GM12864 (cell line): ENCODE measurements around the gene CAMKV.

Experiments
- DNase-seq: peaks from one replicate; pipeline ENCODE4 v3.0.0-alpha.2; 2011; ENCODE audit warnings: low read depth
- H3K4me3 ChIP-seq: 2 replicates; pipeline ENCODE4 v1.5.1; 2011; ENCODE audit warnings: mild to moderate bottlenecking, low read depth, low read length, control low read depth
- TF ChIP-seq, protein P1 (sequence below): IDR thresholded peaks from 2 replicates; pipeline ENCODE4 v1.5.1; 2011; ENCODE audit warnings: low read depth, mild to moderate bottlenecking, moderate library complexity, low read length, control low read depth, inconsistent platforms; ENCODE audit errors: missing control alignments

Gene CAMKV

DNA sequence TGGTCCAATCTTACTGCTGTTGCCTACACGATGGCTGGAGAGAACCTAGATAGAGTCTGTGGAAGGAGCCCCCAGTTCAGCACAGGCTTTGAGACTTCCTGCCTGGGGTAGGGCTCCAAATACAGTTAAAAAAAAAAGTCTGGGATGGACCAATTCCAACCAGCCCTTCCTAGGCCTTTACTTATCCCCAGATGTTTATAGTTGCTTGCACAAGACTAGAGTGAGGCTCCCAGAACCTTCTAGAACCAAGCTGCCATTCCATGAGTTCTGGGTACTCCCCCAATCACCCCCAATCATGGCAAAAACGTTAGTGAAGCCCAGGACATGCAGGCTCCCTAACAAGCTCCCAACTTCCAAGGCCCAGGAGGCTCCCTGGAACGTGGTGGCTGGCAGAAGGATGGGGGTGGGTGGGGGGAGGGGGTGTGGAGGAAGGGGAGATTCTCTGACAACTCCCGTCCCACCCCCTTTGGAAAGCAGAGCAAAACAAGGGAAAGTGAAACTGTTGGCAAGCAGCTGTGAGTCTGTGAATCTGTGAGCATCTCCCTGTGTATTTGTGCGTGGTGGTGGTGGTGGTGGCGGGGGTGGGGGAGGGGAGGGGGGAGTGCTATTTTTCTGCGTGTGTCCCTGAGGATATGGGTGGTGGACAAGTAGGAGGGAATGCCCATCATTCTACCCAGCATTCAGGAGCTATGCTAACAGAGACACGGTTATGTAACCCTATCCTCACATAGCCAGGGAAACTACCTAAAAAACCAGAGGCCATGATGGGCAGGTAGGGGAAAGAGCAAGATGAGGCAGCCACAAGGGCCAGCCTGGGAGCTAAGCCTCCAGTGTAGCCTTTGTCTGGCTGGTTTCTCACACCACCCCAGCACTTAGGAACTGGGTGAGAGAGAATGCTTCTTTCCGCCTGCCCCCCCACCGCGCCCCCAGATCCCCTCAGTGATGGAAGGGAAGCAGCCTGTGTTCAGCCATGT, 31.9 kb upstream of the CAMKV start:
- no peak overlapping the region for H3K4me3 ChIP-seq
- TF ChIP-seq, protein P1, sequence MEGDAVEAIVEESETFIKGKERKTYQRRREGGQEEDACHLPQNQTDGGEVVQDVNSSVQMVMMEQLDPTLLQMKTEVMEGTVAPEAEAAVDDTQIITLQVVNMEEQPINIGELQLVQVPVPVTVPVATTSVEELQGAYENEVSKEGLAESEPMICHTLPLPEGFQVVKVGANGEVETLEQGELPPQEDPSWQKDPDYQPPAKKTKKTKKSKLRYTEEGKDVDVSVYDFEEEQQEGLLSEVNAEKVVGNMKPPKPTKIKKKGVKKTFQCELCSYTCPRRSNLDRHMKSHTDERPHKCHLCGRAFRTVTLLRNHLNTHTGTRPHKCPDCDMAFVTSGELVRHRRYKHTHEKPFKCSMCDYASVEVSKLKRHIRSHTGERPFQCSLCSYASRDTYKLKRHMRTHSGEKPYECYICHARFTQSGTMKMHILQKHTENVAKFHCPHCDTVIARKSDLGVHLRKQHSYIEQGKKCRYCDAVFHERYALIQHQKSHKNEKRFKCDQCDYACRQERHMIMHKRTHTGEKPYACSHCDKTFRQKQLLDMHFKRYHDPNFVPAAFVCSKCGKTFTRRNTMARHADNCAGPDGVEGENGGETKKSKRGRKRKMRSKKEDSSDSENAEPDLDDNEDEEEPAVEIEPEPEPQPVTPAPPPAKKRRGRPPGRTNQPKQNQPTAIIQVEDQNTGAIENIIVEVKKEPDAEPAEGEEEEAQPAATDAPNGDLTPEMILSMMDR: no peak
- no peak for DNase-seq

DNA sequence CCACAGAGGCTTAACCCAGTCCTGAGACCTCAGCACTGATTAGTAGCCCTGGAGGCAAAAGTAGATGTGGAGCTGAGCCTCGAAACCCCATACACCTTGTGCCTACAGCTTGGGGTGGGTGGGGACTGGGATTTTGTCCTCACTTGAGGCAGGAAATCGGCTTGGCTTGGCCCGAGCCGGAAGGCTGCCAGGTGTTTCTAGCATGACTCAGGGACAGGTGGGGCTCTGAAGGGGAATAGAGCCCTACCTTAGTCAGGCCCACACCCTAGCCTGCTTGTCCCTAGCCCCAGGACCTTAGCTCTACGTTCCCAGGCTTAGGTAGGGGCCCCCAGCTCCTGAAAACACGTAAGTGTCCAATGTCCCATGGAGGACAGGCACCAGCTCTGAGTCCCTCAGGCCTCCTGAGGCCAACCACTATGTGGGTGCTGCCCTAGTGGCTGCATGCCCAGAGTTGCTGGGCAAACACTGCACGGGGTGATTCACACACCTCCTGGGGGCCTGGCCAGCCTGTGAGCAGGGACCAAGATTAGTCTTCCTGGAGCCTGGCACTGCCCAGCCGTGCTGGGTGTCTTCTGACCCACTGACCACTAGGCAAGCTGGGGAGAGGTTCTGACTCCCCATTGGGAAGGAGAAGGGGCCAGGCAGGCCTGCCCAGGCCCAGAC, 30.9 kb upstream of the CAMKV start:
- no peak for DNase-seq
- no peak overlapping the region for H3K4me3 ChIP-seq
- TF ChIP-seq, protein P1: no peak

DNA sequence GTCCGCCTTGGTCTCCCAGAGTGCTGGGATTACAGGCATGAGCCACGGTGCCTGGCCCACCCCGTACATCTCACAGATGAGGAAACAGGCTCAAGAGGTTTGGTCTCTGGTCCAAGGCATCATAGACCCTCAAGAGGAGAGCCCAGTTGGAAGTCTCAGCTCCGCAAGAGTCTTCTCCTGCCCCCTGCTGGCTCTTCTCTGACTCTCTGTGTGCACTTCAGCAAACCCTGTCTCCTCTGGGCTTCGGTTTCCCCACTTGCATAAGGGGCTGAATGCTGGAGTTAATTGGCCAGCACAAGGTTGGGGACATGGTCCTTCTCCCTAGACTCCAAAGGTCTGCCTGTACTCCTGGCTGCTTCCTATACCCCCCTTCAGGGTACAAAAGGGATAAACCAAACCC, 30.1 kb upstream of the CAMKV start:
- TF ChIP-seq, protein P1: peak; percentile 62
- no peak for DNase-seq
- H3K4me3 ChIP-seq: no peak overlapping the region

DNA sequence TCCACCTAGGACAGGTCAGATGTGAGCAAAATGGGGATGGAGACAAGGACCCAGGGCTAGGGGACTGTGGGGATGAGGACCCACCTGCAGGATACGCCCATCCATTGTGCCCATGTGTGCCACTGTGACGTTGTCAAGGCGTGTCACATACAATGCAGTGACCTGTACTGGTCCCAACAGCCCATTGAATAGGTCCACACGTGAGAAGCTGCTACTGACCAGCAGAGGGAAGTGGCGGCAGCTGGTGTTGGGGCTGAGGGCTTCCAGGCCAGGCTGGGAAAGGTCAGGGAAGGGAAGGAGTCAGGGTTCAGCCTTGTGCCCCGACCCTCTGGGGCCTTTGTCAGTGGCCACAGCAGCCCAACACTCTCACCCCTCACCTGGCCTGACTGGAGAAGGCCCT, 29.3 kb upstream of the CAMKV start:
- no peak overlapping the region for H3K4me3 ChIP-seq
- TF ChIP-seq, protein P1: no peak
- DNase-seq: no peak

DNA sequence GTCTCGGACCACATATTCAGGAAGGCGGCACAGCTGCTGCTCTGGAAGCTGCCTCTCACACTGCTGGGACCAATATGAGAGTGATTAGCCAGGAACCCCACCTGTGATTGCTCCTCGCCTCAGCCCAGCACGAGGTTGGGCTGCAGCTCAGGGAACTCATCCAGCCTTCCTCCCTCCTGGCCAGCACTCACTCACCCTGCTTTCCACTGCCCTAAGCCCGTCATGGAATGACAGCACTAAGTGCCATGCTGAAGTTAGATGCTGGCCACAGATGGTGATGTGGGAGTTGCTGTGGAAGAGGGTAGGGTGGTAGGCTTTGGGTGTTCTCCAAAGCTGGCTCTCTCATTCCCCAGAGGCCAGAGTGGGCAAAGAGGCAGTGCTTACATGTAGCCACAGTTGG, 26.6 kb upstream of the CAMKV start:
- DNase-seq: no peak
- H3K4me3 ChIP-seq: no peak overlapping the region
- TF ChIP-seq, protein P1: no peak

DNA sequence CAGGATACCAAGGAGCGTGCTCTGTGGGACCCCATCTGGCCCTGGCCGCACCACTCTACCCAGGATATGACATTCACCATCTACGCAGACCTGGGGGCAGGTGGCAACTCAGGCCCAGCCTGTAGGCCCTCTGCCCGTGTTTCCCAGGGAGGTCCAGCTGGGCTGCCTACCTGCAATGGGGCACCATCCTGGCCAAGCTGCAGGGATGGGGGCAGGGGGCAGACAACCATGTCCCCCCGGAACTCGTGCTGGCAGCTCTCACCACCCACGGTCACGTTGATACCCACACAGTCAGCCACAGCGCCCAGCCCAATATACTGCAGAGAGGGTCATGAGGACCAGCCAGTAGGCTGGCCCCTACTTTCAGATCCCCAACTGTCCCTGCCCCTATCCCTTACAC, 26.1 kb upstream of the CAMKV start:
- DNase-seq: no peak
- no peak overlapping the region for H3K4me3 ChIP-seq
- TF ChIP-seq, protein P1: no peak
